Neural crest cell (in vitro differentiated cells): ENCODE results near the gene POLR1B. TPM values are rescaled to one million over a fixed set of nuclear protein-coding genes. Genes with fewer than 3 reads are reported as not detected.
"Not testable (repeated sequence)": the region's sequence is repeated elsewhere in the genome, so short reads cannot be mapped to it uniquely, and the experiment has no call there.

Experiments
- DNase-seq: peaks from one replicate; pipeline ENCODE4 v3.0.0; 2021; ENCODE audit warnings: low read depth, mixed read lengths, low spot score
- H3K27ac Mint-ChIP-seq: one replicate; pipeline ENCODE4 v1.8.0; 2021; ENCODE audit warnings: mild to moderate bottlenecking, mixed read lengths; ENCODE audit not compliant: unreplicated experiment
- H3K27me3 Mint-ChIP-seq: 2 replicates; pipeline ENCODE4 v1.8.0; 2021; ENCODE audit warnings: low read depth, mild to moderate bottlenecking, mixed read lengths
- H3K36me3 Mint-ChIP-seq: 2 replicates; pipeline ENCODE4 v1.8.0; 2021; ENCODE audit warnings: low read depth, mild to moderate bottlenecking, mixed read lengths
- H3K4me1 Mint-ChIP-seq: 2 replicates; pipeline ENCODE4 v1.8.0; 2021; ENCODE audit warnings: mixed read lengths
- H3K4me3 Mint-ChIP-seq: one replicate; pipeline ENCODE4 v1.8.0; 2021; ENCODE audit warnings: mild to moderate bottlenecking, mixed read lengths
- H3K9me3 Mint-ChIP-seq: 2 replicates; pipeline ENCODE4 v1.8.0; 2021; ENCODE audit warnings: mixed read lengths
- CTCF ChIP-seq: fragments of 200-600 bp; sonication (generic); conservative IDR thresholded peaks from 2 replicates; pipeline ENCODE4 v1.5.0; 2021; ENCODE audit warnings: antibody characterized with exemption, mild to moderate bottlenecking
- long read RNA-seq: library from polyadenylated mRNA; unstranded; transcript quantifications from one replicate; pipeline ENCODE4 v2.0.0, GENCODE V29; 2020
- total RNA-seq: library from RNA; stranded (reverse); gene quantifications from 2 replicates; pipeline ENCODE4 v1.2.1, GENCODE V29; 2021

The POLR1B gene
- total RNA-seq, result 35.8 and 39.9 TPM in 2 replicates
- long read RNA-seq, full-length matches to known transcripts, result 66 of 89 reads
- long read RNA-seq, partial matches to known transcripts, result 11 of 89 reads
- long read RNA-seq, other reads (novel, unspliced or antisense), result 12 of 89 reads

GRCh38 chr2:112542123-112542983 is at the start of gene POLR1B:
POLR1B (plus strand) TSS chr2:112542465; CDS start chr2:112542495, 30 bp downstream.
- TF ChIP-seq CTCF, result no peak
- H3K27ac Mint-ChIP-seq, result peak within 1 kb of the TSS; percentile 99

GRCh38 chr2:112493048-112493447 is 49.2 kb upstream of the POLR1B start:
- no peak for DNase-seq
- Mint-ChIP-seq H3K27me3 (no peaks in the 10 kb centered on the region), H3K27ac (no peak overlapping the region), H3K4me1 (peaks cover 4% of the 10 kb centered on the region), H3K36me3 (peaks cover 11% of the 10 kb centered on the region), H3K9me3 (no peaks in the 10 kb centered on the region), H3K4me3 (no peak overlapping the region)
- TF ChIP-seq CTCF, result no peak

More at GRCh38 chr2:112542123-112542983, at the start of gene POLR1B:
- DNase-seq, result peak; percentile 69
- peaks cover 3% of the 10 kb centered on the region for H3K36me3 Mint-ChIP-seq
- no peak within 1 kb of the TSS for H3K4me3 Mint-ChIP-seq
- H3K4me1 Mint-ChIP-seq, result peaks cover 7% of the 10 kb centered on the region
- H3K27me3 Mint-ChIP-seq, result no peaks in the 10 kb centered on the region
- H3K9me3 Mint-ChIP-seq, result no peaks in the 10 kb centered on the region

GRCh38 chr2:112493858-112494648 is 48.2 kb upstream of the POLR1B start:
- no peak overlapping the region for H3K27ac Mint-ChIP-seq
- TF ChIP-seq CTCF, result no peak

GRCh38 chr2:112494828-112495227 is 47.4 kb upstream of the POLR1B start:
- Mint-ChIP-seq H3K9me3 (no peaks in the 10 kb centered on the region), H3K4me3 (no peak overlapping the region), H3K27ac (no peak overlapping the region), H3K27me3 (no peaks in the 10 kb centered on the region), H3K4me1 (peaks cover 4% of the 10 kb centered on the region), H3K36me3 (peaks cover 12% of the 10 kb centered on the region)
- no peak for DNase-seq
- no peak for TF ChIP-seq CTCF

More at GRCh38 chr2:112493858-112494648, 48.2 kb upstream of the POLR1B start:
- no peak for DNase-seq
- Mint-ChIP-seq H3K27me3 (no peaks in the 10 kb centered on the region), H3K9me3 (no peaks in the 10 kb centered on the region), H3K4me3 (no peak overlapping the region), H3K36me3 (peaks cover 8% of the 10 kb centered on the region), H3K4me1 (peaks cover 4% of the 10 kb centered on the region)

GRCh38 chr2:112495878-112496277 is 46.4 kb upstream of the POLR1B start:
- DNase-seq, H3K4me3 Mint-ChIP-seq, H3K4me1 Mint-ChIP-seq, H3K9me3 Mint-ChIP-seq, H3K27ac Mint-ChIP-seq, H3K27me3 Mint-ChIP-seq: not testable (repeated sequence)
- peaks cover 14% of the 10 kb centered on the region for H3K36me3 Mint-ChIP-seq
